AG04449 (cell line): ENCODE results near the gene CCSER2.
"Not testable (repeated sequence)": the region's sequence is repeated elsewhere in the genome, so short reads cannot be mapped to it uniquely, and the experiment has no call there.

Source experiments
- CTCF ChIA-PET: fragments of 350-600 bp; formaldehyde crosslinking; extraction: SDS; loops from one replicate; lab custom pipeline; 2021; ENCODE audit warnings: antibody characterized with exemption; lab: Yijun Ruan, JAX
- POLR2A ChIA-PET: fragments of 400-600, 350-600 bp; formaldehyde crosslinking; extraction: SDS; loops from one replicate; lab custom pipeline; 2020; ENCODE audit warnings: antibody characterized with exemption, inconsistent platforms; lab: Yijun Ruan, JAX
- DNase-seq: peaks from one replicate; pipeline ENCODE4 v3.0.0-alpha.2; 2010; ENCODE audit warnings: low read depth, low spot score
- H3K4me3 ChIP-seq: 2 replicates; pipeline ENCODE4 v1.5.1; 2011; ENCODE audit warnings: low read depth, mild to moderate bottlenecking, control low read depth, low read length
- TF ChIP-seq, protein P1 (sequence below): IDR thresholded peaks from one replicate; pipeline ENCODE4 v1.5.1; 2011; ENCODE audit warnings: mild to moderate bottlenecking, moderate library complexity, low read length, control low read depth, inconsistent platforms; ENCODE audit not compliant: insufficient read depth; ENCODE audit errors: missing control alignments

Gene CCSER2

DNA sequence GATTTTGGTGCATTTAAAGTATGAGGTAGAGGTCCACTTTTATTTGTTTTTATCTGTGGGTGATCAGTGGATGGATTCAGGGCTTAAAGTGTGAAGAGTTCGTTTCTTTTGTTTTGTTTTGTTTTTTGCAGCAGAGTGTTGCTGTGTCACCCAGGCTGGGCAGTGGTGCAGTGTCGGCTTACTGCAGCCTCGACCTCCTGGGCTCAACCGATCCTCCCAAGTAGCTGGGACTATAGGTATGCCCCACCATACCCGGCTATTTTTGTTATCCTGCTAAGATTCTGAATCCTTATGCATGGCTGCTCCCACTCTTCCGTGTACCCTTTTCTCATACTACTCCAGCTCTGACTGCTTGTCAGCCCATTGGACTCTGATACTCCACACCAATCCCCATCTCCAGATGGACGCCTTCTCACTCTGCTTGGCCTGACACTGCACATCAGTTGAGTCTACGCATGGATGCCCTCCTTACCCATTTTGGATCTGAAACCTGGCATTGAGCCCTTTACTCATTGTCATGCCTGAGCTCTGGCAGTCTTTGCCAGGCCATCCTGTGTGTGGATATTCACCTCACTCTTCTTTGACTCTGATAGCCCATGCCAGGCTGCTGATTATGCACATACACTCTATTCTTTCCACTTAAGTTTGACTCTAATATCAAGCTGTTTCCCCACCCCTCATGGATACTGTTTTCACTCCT lies 119.5 kb downstream of the CCSER2 start:
- DNase-seq, result no peak
- TF ChIP-seq, protein P1, sequence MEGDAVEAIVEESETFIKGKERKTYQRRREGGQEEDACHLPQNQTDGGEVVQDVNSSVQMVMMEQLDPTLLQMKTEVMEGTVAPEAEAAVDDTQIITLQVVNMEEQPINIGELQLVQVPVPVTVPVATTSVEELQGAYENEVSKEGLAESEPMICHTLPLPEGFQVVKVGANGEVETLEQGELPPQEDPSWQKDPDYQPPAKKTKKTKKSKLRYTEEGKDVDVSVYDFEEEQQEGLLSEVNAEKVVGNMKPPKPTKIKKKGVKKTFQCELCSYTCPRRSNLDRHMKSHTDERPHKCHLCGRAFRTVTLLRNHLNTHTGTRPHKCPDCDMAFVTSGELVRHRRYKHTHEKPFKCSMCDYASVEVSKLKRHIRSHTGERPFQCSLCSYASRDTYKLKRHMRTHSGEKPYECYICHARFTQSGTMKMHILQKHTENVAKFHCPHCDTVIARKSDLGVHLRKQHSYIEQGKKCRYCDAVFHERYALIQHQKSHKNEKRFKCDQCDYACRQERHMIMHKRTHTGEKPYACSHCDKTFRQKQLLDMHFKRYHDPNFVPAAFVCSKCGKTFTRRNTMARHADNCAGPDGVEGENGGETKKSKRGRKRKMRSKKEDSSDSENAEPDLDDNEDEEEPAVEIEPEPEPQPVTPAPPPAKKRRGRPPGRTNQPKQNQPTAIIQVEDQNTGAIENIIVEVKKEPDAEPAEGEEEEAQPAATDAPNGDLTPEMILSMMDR, result no peak
- CTCF ChIA-PET, result no interaction called here
- POLR2A ChIA-PET, result no interaction called here
- H3K4me3 ChIP-seq, result no peak overlapping the region

DNA sequence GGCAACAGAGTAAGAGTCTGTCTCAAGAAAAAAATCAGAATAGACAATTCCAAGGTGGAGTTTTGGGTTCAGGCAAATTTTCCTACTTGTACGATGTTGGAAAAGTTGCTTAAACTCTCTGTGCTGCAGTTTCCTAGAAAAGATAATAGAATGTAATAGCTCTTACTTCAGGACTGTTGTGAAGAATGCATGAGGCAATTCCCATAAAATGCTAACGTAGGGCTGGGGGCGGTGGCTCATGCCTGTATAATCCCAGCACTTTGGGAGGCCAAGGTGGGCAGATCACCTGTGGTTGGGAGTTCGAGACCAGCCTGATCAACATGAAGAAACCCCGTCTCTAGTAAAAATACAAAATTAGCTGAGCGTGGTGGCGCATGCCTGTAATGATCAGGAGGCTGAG lies 121.0 kb downstream of the CCSER2 start:
- CTCF ChIA-PET, POLR2A ChIA-PET, H3K4me3 ChIP-seq, DNase-seq: not testable (repeated sequence)

DNA sequence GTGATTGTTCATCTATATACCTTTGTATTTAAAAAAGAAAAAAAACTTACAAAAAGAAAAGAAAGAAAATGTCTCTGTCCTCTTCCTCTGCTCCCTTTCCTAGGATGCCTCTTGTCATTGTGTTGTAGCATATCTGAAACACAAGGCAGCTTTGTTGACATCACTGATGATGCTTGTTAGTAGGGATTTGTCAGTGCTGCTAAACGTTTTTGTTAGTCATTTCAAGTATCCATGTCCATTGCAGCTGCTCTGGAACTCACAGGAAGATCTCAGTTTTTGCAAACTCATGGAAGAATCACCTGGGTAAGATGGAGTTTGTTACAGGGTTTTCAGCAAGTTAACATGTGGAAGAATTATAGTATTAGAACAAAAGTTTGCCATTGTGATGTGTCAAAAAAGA lies 123.6 kb downstream of the CCSER2 start:
- no peak overlapping the region for H3K4me3 ChIP-seq
- POLR2A ChIA-PET, result no interaction called here
- TF ChIP-seq, protein P1, result no peak
- no peak for DNase-seq
- CTCF ChIA-PET, result no interaction called here

DNA sequence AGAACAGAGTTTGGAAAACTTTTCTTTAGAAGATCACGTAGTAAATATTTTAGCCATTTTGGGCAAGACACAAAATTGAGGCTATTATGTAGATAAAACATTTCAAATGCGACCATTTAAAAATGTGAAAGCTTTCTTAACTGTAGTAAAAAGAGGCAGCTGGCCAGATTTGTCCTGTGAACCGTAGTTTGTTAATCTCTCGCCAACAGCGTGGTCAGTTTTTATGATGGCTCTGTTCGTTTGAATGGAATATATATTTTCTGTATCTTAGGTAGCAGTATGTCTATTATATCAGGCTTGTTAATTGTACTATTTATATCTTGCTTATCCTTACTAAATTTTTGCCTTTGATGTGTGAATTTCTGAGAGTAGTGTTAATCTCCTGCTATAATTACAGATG lies 124.9 kb downstream of the CCSER2 start:
- DNase-seq, result no peak
- ChIA-PET CTCF (no interaction called here), POLR2A (no interaction called here)
- TF ChIP-seq, protein P1, result no peak
- no peak overlapping the region for H3K4me3 ChIP-seq

DNA sequence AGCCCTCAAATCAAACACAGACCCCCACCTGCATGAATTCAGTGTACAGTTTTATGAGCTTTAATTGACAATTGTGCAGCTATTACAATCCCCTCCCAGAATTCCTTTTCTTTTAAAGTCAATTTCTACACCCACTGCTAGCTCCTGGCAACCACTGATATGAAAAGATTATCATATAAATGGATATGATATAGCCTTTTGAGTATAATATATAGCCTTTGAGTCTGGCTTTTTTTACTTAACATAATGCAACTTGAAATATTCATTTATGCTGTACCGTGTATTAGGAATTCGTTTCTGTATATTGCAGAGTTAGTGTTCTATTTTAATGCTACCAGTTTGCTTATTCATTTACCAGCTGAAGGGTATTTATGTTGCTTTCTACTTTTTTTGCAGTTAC lies 127.7 kb downstream of the CCSER2 start:
- ChIA-PET CTCF (interaction anchor here (1.1 kb wide), 2 partner anchors 26 to 81 kb away, joined by 3 to 5 read pairs; no protein-coding TSS in a partner anchor), POLR2A (no interaction called here)
- TF ChIP-seq, protein P1, result no peak
- no peak for DNase-seq
- H3K4me3 ChIP-seq, result no peak overlapping the region

DNA sequence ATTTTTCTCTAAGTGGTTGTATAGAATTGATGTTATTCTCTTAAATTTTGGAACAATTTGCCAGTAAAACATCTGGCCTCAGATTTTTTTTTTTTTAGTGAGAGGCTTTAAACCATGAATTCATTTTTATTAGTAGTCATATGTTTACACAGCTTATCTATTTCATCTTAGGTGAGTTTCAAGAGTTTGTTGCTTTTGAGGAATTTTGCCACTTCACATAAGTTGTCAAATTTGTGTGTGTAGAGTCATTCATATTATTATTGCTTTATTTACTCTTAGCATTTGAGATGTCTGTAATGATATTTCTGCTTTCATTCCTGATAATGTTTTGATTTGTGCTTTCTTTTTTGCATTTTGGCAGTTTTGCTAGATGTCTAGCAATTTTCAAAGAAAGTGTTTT lies 132.1 kb downstream of the CCSER2 start:
- ChIA-PET POLR2A (no interaction called here), CTCF (interaction anchor here (1.7 kb wide), 1 partner anchor 30 kb away, joined by 6 read pairs; no protein-coding TSS in a partner anchor)
- TF ChIP-seq, protein P1, result no peak
- no peak for DNase-seq
- no peak overlapping the region for H3K4me3 ChIP-seq

DNA sequence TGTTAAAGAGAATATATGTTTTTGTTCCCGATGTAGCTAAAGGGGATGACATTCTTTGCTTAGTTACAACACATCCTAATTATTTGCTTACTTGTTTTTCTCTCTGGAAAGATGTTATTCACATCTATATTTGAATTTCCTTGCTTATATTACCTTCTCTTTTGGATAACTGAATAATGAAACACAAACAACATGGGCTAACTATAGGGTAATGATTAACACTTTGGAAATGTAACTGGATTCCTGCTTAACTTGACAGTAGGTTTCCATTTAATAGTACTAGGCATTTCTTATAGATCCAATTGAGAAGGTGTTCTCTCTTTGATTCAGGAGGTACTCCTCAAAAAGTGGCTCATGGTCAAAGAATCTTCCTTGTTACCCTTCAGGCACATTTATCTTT lies 141.1 kb downstream of the CCSER2 start:
- no peak for DNase-seq
- TF ChIP-seq, protein P1, result no peak
- POLR2A ChIA-PET, result no interaction called here

More for the DNA sequence above, 141.1 kb downstream of the CCSER2 start:
- CTCF ChIA-PET, result interaction anchor here (0.9 kb wide), 1 partner anchor 22 kb away, joined by 4 read pairs; no protein-coding TSS in a partner anchor
- H3K4me3 ChIP-seq, result no peak overlapping the region
